DND-41 (cell line): ENCODE results near the gene SERINC4.

ENCODE experiments used
- CTCF ChIP-seq: IDR thresholded peaks from 2 replicates; pipeline ENCODE4 v1.5.1; 2012; ENCODE audit warnings: borderline replicate concordance, low read length, moderate library complexity, mild to moderate bottlenecking; ENCODE audit not compliant: poor library complexity, severe bottlenecking; ENCODE audit errors: extremely low read depth
- EZH2 ChIP-seq: IDR thresholded peaks from 3 replicates; pipeline ENCODE4 v1.6.1; 2012; ENCODE audit warnings: borderline replicate concordance, low read depth, mild to moderate bottlenecking, moderate library complexity, low read length, inconsistent platforms; ENCODE audit not compliant: severe bottlenecking

- TF ChIP-seq EZH2 (no peak), CTCF (no peak)
Measured at GRCh38 chr15:43791993-43792760, 7.8 kb downstream of the SERINC4 start, which contains the start of gene SERF2.
